Fibroblast of lung (primary cell): Measurements from ENCODE around the gene GPC6.

ENCODE experiments used
- EZH2 ChIP-seq: IDR thresholded peaks from 2 replicates; pipeline ENCODE4 v1.5.1; 2012; ENCODE audit warnings: low read length, control low read depth, mild to moderate bottlenecking; ENCODE audit errors: missing control alignments
- TF ChIP-seq, protein P1 (sequence below), 2 donors: IDR thresholded peaks in 1 of 2; conservative IDR thresholded peaks in 1 of 2; 1 replicate in 1 of 2; 2 replicates in 1 of 2; pipeline ENCODE4 v1.5.1; 2011 to 2012; ENCODE audit warnings: low read length in 2 of 2, control low read depth in 1 of 2, inconsistent platforms in 1 of 2, low read depth in 1 of 2, mild to moderate bottlenecking in 1 of 2

DNA sequence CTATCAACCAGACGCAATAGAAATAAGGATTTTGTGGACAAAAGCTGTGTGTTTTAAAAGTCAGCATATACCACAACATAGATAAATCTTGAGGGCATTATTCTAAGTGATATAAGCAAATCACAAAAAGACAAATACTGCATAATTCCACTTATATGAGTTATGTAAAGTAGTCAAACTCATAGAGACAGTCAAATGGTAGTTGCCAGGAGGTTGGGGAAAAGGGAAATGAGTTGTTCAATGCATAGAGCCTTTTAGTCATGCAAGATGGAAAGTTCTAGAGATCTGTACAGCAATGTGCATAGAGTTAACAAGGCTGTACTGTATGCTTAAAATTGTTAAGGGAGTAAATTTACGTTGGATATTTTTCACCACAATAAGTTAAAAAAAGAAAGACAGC lies 1008.1 kb downstream of the GPC6 start:
- TF ChIP-seq, protein P1, sequence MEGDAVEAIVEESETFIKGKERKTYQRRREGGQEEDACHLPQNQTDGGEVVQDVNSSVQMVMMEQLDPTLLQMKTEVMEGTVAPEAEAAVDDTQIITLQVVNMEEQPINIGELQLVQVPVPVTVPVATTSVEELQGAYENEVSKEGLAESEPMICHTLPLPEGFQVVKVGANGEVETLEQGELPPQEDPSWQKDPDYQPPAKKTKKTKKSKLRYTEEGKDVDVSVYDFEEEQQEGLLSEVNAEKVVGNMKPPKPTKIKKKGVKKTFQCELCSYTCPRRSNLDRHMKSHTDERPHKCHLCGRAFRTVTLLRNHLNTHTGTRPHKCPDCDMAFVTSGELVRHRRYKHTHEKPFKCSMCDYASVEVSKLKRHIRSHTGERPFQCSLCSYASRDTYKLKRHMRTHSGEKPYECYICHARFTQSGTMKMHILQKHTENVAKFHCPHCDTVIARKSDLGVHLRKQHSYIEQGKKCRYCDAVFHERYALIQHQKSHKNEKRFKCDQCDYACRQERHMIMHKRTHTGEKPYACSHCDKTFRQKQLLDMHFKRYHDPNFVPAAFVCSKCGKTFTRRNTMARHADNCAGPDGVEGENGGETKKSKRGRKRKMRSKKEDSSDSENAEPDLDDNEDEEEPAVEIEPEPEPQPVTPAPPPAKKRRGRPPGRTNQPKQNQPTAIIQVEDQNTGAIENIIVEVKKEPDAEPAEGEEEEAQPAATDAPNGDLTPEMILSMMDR (conservative IDR thresholded peaks at IDR 0.05 in 1 of 2, IDR thresholded peaks at IDR 0.05 in 1 of 2; ENCODE audit: low read depth in 1 of 2, low read length in 2 of 2): no peak
- TF ChIP-seq EZH2: no peak
